Measurements from ENCODE around the gene RSRC1. TPM values are rescaled to one million over a fixed set of nuclear protein-coding genes. Genes with fewer than 3 reads are reported as not detected.
"Not testable (repeated sequence)": the region's sequence is repeated elsewhere in the genome, so short reads cannot be mapped to it uniquely, and the experiment has no call there.

RSRC1 gene
- polyA plus RNA-seq, 1 donor (not counting 4 experiments of a cell fraction or from before 2014, with no cell fraction given): 11.1 TPM

- peaks cover 0 to 1% of the 10 kb centered on the region in 2 experiments for H3K36me3 ChIP-seq (ENCODE audit: control insufficient read depth in 2 of 2, extremely low read depth in 1 of 2, insufficient read depth in 2 of 2, low read length in 2 of 2)
- no peaks in the 10 kb centered on the region for H3K4me1 ChIP-seq (ENCODE audit: control insufficient read depth, extremely low read depth, insufficient read depth, low read length)
- H3K4me3 ChIP-seq (ENCODE audit: control insufficient read depth in 2 of 3, extremely low read depth in 1 of 3, insufficient read depth in 2 of 3, low read depth in 1 of 3, low read length in 3 of 3): no peak overlapping the region
- no peak overlapping the region for H3K27ac ChIP-seq (ENCODE audit: control insufficient read depth, insufficient read depth, low read length)
- H3K79me2 ChIP-seq (ENCODE audit: control insufficient read depth, insufficient read depth, low read length): peaks cover 7% of the 10 kb centered on the region
- no peak overlapping the region for H2AFZ ChIP-seq (ENCODE audit: control insufficient read depth, low read length)
- no peak for FAIRE-seq
- H3K9me1 ChIP-seq (ENCODE audit: control insufficient read depth, extremely low read depth, insufficient read depth, low read length): no peaks in the 10 kb centered on the region
- TF ChIP-seq EZH2 (IDR thresholded peaks at IDR 0.05; ENCODE audit: low read length) (no peak), CTCF (optimal IDR thresholded peaks at IDR 0.05 in 1 of 3, IDR thresholded peaks at IDR 0.05 in 1 of 3, conservative IDR thresholded peaks at IDR 0.05 in 1 of 3; ENCODE audit: extremely low read depth in 1 of 3, insufficient read depth in 2 of 3, low read length in 3 of 3) (no peak)
- DNase-seq (ENCODE audit: low read depth, low spot score): no peak
- H3K27me3 ChIP-seq (ENCODE audit: control insufficient read depth, extremely low read depth, insufficient read depth, low read length): no peaks in the 10 kb centered on the region
- H4K20me1 ChIP-seq (ENCODE audit: control insufficient read depth, extremely low read depth, insufficient read depth, low read length): no peaks in the 10 kb centered on the region
- H3K9me3 ChIP-seq (ENCODE audit: control insufficient read depth, low read depth, low read length): no peaks in the 10 kb centered on the region
- no peak overlapping the region for H3K9ac ChIP-seq (ENCODE audit: control insufficient read depth, extremely low read depth, insufficient read depth, low read length)
- dilution Hi-C loops (cut with MboI; ENCODE audit: extremely low pct_ligation_motif_present, low sequenced_read_pairs): no loop called here
- no peak overlapping the region for H3K4me2 ChIP-seq (ENCODE audit: control insufficient read depth, extremely low read depth, insufficient read depth, low read depth, low read length)
These were observed 11.4 kb downstream of the RSRC1 start for GRCh38 chr3:158121295-158121694.

DNA sequence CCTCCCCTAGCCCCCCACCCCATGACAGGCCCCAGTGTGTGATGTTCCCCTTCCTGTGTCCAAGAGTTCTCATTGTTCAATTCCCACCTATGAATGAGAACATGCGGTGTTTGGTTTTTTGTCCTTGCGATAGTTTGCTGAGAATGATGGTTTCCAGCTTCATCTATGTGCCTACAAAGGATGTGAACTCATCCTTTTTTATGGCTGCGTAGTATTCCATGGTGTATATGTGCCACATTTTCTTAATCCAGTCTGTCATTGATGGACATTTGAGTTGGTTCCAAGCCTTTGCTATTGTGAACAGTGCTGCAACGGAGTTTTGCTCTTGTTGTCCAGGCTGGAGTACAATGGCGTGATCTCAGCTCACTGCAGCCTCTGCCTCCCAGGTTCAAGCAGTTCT, 12.8 kb downstream of the RSRC1 start:
- H3K27me3 ChIP-seq (ENCODE audit: control insufficient read depth, extremely low read depth, insufficient read depth, low read length); dilution Hi-C loops (cut with MboI; ENCODE audit: extremely low pct_ligation_motif_present, low sequenced_read_pairs); H3K9me1 ChIP-seq (ENCODE audit: control insufficient read depth, extremely low read depth, insufficient read depth, low read length); H3K36me3 ChIP-seq (ENCODE audit: control insufficient read depth in 2 of 2, extremely low read depth in 1 of 2, insufficient read depth in 2 of 2, low read length in 2 of 2); H3K4me2 ChIP-seq (ENCODE audit: control insufficient read depth, extremely low read depth, insufficient read depth, low read depth, low read length); H3K9me3 ChIP-seq (ENCODE audit: control insufficient read depth, low read depth, low read length); FAIRE-seq; H2AFZ ChIP-seq (ENCODE audit: control insufficient read depth, low read length); DNase-seq (ENCODE audit: low read depth, low spot score); H4K20me1 ChIP-seq (ENCODE audit: control insufficient read depth, extremely low read depth, insufficient read depth, low read length); H3K9ac ChIP-seq (ENCODE audit: control insufficient read depth, extremely low read depth, insufficient read depth, low read length); H3K27ac ChIP-seq (ENCODE audit: control insufficient read depth, insufficient read depth, low read length); H3K4me3 ChIP-seq (ENCODE audit: control insufficient read depth in 2 of 3, extremely low read depth in 1 of 3, insufficient read depth in 2 of 3, low read depth in 1 of 3, low read length in 3 of 3); H3K79me2 ChIP-seq (ENCODE audit: control insufficient read depth, insufficient read depth, low read length); H3K4me1 ChIP-seq (ENCODE audit: control insufficient read depth, extremely low read depth, insufficient read depth, low read length): not testable (repeated sequence)

Measured in keratinocyte (primary cell).